ENCODE measurements around the gene ABLIM1.

ABLIM1 gene

DNA sequence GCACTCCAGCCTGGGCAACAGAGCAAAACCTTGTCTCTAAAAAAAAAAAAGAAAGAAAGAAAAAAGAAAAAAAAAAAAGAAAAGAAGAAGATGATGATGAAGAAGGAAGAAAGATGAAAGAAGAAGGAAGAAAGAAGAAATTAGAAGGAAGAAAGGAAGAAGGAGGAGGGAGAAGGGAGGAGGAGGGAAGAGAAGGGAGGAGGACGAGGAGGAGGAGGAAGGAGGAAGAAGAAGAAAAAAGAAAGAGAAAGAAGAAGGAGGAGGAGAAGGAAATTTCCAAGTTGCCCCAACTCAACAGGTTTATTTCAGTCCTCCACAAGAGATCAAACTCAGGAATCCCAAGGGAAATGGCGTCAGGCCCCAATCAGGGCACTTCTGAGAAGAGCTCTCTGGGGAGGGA, 115.7 kb downstream of the ABLIM1 start:
- DNase-seq: no peak

- DNase-seq: no peak
Observed at GRCh38 chr10:114541797-114542160, 116.3 kb downstream of the ABLIM1 start.

- DNase-seq: peak; percentile 44
Observed at GRCh38 chr10:114541081-114541796, 116.8 kb downstream of the ABLIM1 start.

GRCh38 chr10:114540236-114540635, 117.8 kb downstream of the ABLIM1 start:
- no peak for DNase-seq

DNA sequence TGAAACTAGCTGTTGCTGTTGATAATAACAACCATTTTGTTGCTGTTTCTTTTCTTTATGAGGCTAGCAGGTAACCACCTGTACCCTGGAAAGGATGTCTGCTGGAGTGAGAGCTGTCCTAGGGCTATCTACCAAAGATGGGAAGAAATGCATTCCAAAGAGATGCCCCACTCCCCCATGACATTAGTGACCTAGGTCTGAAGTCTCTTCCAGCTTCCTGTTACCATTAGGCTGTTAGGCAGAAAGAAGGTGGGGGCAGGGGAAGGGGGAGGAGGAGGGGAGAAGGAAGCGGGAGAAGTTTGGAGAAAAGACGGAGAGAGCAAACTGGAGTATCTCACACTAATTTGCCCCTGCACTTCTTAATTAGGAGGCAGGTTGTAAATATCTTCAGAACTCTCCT, 118.5 kb downstream of the ABLIM1 start:
- DNase-seq: no peak

- DNase-seq: peak; percentile 44
Observed at GRCh38 chr10:114538181-114538906, 119.7 kb downstream of the ABLIM1 start.

DNA sequence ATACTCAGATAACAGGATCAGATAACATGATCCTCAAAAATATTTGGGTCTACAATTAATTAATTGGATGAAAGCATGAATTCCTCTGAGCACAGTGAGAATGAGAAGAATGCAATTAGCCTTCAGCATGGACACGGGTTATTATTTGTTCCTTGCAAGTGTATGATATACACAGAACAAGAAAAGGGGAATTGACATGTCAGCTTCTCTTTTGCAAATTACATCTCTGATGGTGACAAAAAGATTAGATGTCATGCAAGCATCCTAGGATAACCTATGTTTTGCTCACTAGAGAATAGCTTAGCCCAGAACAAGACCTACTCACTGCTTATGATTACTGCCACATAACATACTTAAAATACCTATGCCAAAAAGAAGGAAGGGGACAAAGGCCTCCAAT, 120.3 kb downstream of the ABLIM1 start:
- DNase-seq: no peak

- no peak for DNase-seq
Observed at GRCh38 chr10:114534571-114534981, 123.5 kb downstream of the ABLIM1 start.

GRCh38 chr10:114532226-114532625, 125.8 kb downstream of the ABLIM1 start:
- DNase-seq: no peak

DNA sequence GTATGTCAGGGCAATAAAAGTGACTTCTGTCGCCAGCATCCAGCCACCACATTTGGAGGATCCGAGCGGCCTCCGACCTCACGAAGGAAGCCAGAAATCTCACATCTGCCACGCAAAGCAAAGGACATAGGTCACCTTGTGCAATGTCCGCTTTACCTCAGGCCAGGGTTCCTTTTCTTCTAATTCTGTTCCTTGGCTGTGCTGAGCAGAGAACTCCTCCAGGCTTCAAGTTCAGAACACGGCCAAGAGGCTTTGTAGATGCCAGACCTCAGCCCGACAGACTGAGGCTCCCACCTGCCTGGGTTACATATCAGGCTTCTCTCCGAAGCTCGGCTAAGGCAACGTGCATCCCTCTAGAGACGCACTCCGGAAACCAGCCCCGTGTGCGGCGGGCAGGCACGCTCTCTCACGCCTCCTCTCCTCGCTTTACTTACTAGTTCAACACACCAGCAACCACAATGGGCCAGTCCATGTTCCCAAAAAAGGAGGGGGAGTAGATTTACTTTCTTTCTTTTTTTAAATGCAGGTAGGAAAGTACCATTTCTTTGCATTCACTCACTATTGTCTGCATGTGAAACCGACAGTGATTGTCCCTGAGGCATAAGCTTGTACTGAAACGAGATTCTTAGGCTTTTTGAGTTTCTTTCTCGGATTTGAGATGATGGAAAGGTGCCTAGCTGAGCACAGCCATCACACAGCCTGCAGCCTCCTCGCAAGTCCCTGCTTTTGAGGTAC, 131.4 kb downstream of the ABLIM1 start:
- peak; percentile 80 for DNase-seq

GRCh38 chr10:114526126-114526503, 132.0 kb downstream of the ABLIM1 start:
- DNase-seq: no peak

DNA sequence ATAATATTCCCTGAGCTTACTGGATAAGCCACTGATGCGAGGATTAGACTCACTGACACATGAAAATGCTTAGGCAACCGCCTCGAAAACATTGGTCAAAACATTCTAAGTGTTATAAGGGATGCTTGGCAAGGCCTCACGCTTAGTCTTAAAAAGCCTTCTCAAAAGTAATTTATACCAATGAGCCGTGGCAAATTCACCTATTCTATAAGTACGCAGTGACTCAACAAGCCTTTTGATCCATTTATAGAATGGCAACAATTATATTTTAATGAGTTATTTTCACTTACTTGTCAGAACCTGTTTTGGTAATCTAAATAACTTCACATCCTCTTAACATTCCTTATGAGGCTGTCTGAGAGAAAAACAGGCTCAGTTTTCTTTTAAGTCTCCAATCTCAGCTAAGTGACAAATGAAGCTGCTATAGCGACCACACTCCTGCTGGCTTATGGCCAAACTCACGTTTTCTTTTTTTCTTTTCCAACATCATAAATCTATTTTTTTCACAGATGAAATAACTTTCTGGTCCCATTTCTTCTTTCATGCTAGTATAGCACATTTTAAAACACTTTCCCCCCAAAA, 132.6 kb downstream of the ABLIM1 start:
- no peak for DNase-seq

DNA sequence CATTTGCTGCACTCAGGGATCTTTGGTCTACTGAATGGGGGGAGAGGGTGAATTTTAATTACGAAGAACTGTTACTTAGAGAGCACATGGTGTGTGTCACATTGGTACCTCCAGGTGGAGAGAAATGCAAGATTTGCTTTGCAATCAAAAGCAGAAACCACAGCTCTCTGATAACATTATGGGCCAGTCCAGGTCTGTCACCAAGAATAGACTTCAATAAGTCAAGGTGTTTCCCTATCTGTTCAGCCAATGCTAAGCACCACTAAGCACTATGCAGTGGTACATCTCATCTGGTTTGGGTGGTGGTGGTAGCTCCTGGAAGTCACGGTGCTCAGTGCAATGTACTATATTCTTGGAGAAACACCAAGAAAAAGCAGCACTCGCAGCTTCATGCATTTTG, 134.2 kb downstream of the ABLIM1 start:
- DNase-seq: no peak

GRCh38 chr10:114521255-114521654, 136.8 kb downstream of the ABLIM1 start:
- no peak for DNase-seq

- no peak for DNase-seq
Observed at GRCh38 chr10:114520453-114520852, 137.6 kb downstream of the ABLIM1 start.

DNA sequence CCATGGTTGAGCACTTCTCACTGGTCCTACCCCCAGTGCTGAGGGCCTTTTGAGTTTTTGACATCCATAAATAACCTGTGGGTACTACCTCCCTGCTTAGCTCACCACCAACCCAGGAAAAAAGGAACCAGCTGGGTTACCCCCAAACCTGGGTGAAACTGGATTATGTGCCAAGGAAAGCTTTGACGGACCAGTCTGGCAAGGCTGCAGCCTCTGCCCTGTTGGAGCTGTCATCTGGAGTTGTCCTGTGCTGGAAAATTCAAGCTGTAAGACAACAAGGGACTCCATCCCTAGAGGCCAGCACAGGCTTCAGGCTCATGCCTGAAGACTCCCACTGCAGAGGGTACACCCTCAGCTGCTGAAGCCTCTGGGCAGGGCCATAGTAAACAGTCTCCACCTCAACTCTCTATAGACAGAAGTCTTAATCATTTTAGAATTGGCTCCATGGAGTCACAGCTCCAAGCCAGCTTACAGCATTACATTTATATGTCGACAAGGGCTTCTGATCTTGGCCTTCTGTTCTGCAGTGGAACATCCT, 138.2 kb downstream of the ABLIM1 start:
- no peak for DNase-seq

GRCh38 chr10:114519306-114519669, 138.8 kb downstream of the ABLIM1 start:
- no peak for DNase-seq

DNA sequence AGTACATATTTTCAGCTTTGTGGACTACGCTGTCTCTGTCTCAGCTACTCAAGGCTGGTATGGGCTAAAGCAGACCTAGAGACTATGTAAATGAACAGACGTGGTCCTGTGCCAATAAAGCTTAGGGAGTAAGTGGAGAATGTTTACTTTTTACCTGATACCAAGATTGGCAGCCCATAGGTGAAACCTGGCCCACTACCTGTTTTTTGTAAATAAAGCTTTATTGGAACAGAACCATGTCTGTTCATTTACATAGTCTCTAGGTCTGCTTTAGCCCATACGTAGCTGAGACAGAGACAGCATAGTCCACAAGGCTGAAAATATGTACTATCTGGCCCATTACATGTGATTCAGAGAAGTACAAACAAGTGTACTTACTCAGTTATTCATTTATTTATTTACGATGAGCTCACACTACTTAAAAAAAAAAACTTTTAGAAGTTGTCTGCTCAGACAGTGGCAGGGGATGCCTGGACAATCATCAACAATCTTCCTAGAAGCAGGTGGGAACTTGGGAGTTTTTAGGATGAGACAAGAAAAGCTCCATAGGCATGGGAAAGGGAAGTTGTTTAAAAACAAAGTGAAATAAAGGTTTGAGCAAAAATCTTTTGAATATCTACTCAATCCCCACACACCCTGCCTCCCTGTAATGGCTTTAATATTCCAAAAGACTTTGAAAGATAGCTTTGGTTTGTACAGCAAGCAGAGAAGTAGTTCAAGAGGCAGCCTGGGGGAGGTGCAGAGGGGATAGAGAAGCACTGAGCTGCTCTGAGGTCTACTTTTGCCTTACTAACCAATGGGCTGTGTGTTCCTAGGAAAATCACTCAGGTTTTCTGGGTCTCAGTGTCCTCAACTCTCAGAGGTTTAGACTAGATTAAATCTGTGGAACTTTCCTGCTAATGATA, 139.4 kb downstream of the ABLIM1 start:
- no peak for DNase-seq

- no peak for DNase-seq
Observed at GRCh38 chr10:114517368-114518250, 140.5 kb downstream of the ABLIM1 start.

- no peak for DNase-seq
Observed at GRCh38 chr10:114516356-114516755, 141.7 kb downstream of the ABLIM1 start.

DNA sequence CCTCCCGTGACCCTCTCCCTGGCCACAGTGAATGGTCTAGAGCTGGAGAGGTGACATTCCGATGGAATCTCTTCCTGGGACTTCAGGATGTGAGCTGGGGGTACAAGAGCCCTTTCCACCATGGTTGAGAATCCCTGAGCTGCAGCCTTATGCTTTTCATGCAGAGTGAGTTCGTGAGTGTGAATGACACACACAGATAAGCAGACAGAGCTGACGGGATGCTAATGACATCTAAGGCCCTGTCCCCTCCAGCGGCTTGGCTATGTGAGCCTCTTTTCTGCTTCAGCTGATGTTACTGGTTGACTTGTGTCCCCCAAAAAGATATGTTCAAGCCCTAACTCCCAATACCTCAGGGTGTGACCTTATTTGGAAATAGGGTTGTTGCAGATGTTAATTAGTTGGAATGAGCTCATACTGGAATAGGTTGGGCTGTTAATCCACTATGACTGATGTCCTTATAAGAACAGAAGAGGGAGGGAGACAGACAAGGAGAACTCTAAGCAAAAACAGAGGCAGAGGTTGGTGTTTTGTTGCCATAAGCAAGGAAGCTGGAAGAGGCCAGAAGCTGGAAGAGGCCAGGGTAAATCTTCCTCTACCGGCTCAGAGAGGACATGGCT, 142.7 kb downstream of the ABLIM1 start:
- no peak for DNase-seq
